ENCODE measurements around the gene GREB1. TPM values are rescaled to one million over a fixed set of nuclear protein-coding genes. Genes with fewer than 3 reads are reported as not detected.

GREB1 gene
- polyA plus RNA-seq, 1 donor from 2014 or later: 17.2 TPM

DNA sequence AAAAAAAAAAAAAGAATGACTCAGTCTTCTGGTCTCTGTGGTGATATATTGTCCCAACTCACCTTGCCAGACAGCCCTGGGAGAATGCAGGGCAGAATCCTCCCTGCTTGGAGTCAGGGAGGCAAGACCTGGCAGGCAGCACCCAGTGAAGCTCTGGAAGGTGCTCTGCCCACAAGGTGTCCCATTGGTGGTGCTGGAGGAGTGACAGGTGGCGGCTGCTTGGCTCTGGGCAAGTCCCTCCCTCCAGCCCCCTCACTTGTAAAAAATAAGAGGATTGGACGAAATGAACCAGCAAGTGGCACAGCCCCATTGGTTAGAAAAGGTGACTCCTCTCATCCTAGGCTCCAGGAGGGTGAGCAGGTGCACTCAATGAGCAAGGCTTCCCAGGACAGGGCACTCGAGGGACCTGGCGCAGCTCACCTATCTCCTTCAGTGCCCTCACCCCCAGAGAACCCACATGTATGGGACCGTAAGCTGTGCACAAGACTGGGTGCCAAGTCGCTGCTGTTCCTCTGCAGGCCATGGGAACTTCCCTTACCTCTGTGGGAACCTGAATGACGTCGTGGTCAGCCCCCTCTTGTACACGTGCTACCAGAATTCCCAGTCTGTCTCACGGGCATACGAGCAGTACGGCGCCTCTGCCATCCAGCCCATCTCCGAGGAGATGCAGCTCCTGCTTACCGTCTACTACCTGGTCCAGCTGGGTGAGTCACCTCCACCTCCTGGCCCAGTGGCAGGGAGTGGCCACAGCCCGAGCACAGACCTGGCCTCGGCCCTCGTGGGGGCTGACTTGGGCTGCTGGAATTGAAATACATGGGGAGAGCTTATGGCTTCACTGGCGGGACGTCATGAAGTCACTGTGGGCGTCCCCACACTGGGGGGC lies 54.6 kb downstream of the GREB1 start:
- Histone ChIP-seq H3K9me2 (ENCODE audit: insufficient read depth, low read length) (no peaks in the 10 kb centered on the region), H3K4me2 (ENCODE audit: low read length) (no peak overlapping the region), H3K9ac (ENCODE audit: low read length) (no peak overlapping the region), H3K36me3 (ENCODE audit: insufficient read depth, low read length) (no peaks in the 10 kb centered on the region), H3F3A (ENCODE audit: insufficient read depth, low read length, poor library complexity, severe bottlenecking) (no peaks in the 10 kb centered on the region), H3K4me3 (ENCODE audit: low read length) (no peak overlapping the region), H4K20me1 (ENCODE audit: insufficient read depth) (no peaks in the 10 kb centered on the region), H2AFZ (ENCODE audit: low read depth, low read length) (no peak overlapping the region), H3K27me3 (ENCODE audit: insufficient read depth, low read depth, low read length) (no peaks in the 10 kb centered on the region), H3K27ac (ENCODE audit: low read length) (no peak overlapping the region), H3K79me2 (replicated peaks; ENCODE audit: insufficient read depth, low read length) (no peaks in the 10 kb centered on the region), H3K9me3 (ENCODE audit: low read length) (no peaks in the 10 kb centered on the region)
- TF ChIP-seq, protein P1, sequence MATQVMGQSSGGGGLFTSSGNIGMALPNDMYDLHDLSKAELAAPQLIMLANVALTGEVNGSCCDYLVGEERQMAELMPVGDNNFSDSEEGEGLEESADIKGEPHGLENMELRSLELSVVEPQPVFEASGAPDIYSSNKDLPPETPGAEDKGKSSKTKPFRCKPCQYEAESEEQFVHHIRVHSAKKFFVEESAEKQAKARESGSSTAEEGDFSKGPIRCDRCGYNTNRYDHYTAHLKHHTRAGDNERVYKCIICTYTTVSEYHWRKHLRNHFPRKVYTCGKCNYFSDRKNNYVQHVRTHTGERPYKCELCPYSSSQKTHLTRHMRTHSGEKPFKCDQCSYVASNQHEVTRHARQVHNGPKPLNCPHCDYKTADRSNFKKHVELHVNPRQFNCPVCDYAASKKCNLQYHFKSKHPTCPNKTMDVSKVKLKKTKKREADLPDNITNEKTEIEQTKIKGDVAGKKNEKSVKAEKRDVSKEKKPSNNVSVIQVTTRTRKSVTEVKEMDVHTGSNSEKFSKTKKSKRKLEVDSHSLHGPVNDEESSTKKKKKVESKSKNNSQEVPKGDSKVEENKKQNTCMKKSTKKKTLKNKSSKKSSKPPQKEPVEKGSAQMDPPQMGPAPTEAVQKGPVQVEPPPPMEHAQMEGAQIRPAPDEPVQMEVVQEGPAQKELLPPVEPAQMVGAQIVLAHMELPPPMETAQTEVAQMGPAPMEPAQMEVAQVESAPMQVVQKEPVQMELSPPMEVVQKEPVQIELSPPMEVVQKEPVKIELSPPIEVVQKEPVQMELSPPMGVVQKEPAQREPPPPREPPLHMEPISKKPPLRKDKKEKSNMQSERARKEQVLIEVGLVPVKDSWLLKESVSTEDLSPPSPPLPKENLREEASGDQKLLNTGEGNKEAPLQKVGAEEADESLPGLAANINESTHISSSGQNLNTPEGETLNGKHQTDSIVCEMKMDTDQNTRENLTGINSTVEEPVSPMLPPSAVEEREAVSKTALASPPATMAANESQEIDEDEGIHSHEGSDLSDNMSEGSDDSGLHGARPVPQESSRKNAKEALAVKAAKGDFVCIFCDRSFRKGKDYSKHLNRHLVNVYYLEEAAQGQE (IDR thresholded peaks at IDR 0.05; ENCODE audit: borderline replicate concordance): no peak
- TF ChIP-seq RAD21 (conservative IDR thresholded peaks at IDR 0.05) (no peak), POLR2AphosphoS5 (IDR thresholded peaks at IDR 0.05) (no peak)
- TF ChIP-seq, protein P2, sequence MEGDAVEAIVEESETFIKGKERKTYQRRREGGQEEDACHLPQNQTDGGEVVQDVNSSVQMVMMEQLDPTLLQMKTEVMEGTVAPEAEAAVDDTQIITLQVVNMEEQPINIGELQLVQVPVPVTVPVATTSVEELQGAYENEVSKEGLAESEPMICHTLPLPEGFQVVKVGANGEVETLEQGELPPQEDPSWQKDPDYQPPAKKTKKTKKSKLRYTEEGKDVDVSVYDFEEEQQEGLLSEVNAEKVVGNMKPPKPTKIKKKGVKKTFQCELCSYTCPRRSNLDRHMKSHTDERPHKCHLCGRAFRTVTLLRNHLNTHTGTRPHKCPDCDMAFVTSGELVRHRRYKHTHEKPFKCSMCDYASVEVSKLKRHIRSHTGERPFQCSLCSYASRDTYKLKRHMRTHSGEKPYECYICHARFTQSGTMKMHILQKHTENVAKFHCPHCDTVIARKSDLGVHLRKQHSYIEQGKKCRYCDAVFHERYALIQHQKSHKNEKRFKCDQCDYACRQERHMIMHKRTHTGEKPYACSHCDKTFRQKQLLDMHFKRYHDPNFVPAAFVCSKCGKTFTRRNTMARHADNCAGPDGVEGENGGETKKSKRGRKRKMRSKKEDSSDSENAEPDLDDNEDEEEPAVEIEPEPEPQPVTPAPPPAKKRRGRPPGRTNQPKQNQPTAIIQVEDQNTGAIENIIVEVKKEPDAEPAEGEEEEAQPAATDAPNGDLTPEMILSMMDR (IDR thresholded peaks at IDR 0.05; ENCODE audit: poor library complexity, severe bottlenecking): no peak

DNA sequence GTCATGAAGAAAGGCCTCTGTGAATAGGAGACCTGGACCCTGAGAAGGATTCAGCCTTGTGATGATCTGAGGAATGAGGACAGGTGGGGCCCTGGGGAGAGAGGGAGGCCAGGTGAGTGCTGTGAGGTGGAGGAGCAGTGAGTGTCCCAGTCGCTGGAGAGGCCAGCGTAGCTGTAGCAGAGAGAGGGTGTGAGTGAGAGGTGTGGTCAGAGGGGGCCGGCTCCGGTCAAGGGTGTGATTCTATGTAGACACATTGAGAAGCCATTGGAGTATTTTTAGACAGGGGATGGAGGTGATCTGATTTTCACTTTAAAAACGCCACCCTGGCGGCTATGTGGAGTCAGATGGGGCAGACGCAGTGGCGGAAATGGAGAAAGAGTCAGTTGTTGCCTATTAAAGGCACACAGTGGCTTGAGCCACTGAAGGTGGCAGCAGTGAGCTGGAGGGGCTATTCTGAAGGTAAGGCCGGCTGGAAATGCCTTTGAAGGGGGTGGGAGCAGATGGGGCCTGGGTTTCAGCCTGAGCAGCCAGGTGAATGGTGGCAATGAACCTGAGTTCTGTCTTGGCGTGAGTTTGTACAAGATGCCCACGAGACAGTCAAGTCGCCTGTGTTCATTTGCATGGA lies 55.6 kb downstream of the GREB1 start:
- no peak overlapping the region for H3K4me2 ChIP-seq (ENCODE audit: low read length)
- H3K27ac ChIP-seq (ENCODE audit: low read length): no peak overlapping the region
- H3K79me2 ChIP-seq (replicated peaks; ENCODE audit: insufficient read depth, low read length): no peaks in the 10 kb centered on the region
- H3K4me3 ChIP-seq (ENCODE audit: low read length): no peak overlapping the region
- H3K9ac ChIP-seq (ENCODE audit: low read length): no peak overlapping the region
- no peaks in the 10 kb centered on the region for H3F3A ChIP-seq (ENCODE audit: insufficient read depth, low read length, poor library complexity, severe bottlenecking)
- H3K9me3 ChIP-seq (ENCODE audit: low read length): no peaks in the 10 kb centered on the region
- H3K9me2 ChIP-seq (ENCODE audit: insufficient read depth, low read length): no peaks in the 10 kb centered on the region
- no peak overlapping the region for H2AFZ ChIP-seq (ENCODE audit: low read depth, low read length)
- TF ChIP-seq EP300 (conservative IDR thresholded peaks at IDR 0.05; ENCODE audit: poor library complexity, severe bottlenecking): no peak
- TF ChIP-seq MXI1 (conservative IDR thresholded peaks at IDR 0.05; ENCODE audit: poor library complexity, severe bottlenecking): no peak
- TF ChIP-seq, protein P1 (IDR thresholded peaks at IDR 0.05; ENCODE audit: borderline replicate concordance): no peak
- no peak for TF ChIP-seq EZH2 (IDR thresholded peaks at IDR 0.05; ENCODE audit: borderline replicate concordance, insufficient read depth, low read length, poor library complexity, severe bottlenecking)
- no peak for TF ChIP-seq TAF1 (IDR thresholded peaks at IDR 0.05; ENCODE audit: low read depth)
- TF ChIP-seq POLR2AphosphoS5 (IDR thresholded peaks at IDR 0.05): no peak
- no peak for TF ChIP-seq SMC3 (conservative IDR thresholded peaks at IDR 0.05; ENCODE audit: poor library complexity)
- TF ChIP-seq, protein P2 (IDR thresholded peaks at IDR 0.05; ENCODE audit: poor library complexity, severe bottlenecking): no peak
- TF ChIP-seq RAD21 (conservative IDR thresholded peaks at IDR 0.05): no peak
- no peaks in the 10 kb centered on the region for H3K36me3 ChIP-seq (ENCODE audit: insufficient read depth, low read length)
- no peaks in the 10 kb centered on the region for H3K27me3 ChIP-seq (ENCODE audit: insufficient read depth, low read depth, low read length)
- no peaks in the 10 kb centered on the region for H4K20me1 ChIP-seq (ENCODE audit: insufficient read depth)

Data from neural cell (in vitro differentiated cells).